AG09319 (cell line): Measurements from ENCODE around the gene MAP3K21.

Experiments used
- DNase-seq: peaks from one replicate; pipeline ENCODE4 v3.0.0-alpha.2; 2010; ENCODE audit warnings: low read depth; ENCODE audit errors: extremely low read depth
- CTCF ChIP-seq: IDR thresholded peaks from 2 replicates; pipeline ENCODE4 v1.5.1; 2011; ENCODE audit warnings: low read depth, mild to moderate bottlenecking, inconsistent platforms, low read length, moderate library complexity

The MAP3K21 gene

GRCh38 chr1:233349137-233349536, 21.6 kb downstream of the MAP3K21 start:
- DNase-seq = no peak
- TF ChIP-seq CTCF = no peak

DNA sequence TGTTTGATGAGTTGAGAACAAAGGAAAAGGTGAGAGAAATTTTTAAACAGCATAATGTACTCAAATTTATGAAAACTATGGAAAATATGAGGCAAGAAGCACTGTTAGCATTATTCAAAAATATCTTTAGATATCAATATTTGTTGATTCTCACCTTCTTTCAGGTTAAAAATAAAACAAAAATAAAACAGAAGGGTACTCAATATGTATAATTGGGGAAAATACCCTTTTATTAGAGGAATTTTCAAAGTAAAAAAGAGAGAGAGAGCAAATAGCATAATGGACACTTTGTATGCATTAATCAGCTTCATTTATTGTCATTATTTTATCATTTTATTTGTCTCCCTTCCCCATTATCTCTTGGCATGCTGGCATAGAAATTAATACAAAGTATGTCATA, 27.5 kb downstream of the MAP3K21 start:
- DNase-seq = no peak
- TF ChIP-seq CTCF = no peak

DNA sequence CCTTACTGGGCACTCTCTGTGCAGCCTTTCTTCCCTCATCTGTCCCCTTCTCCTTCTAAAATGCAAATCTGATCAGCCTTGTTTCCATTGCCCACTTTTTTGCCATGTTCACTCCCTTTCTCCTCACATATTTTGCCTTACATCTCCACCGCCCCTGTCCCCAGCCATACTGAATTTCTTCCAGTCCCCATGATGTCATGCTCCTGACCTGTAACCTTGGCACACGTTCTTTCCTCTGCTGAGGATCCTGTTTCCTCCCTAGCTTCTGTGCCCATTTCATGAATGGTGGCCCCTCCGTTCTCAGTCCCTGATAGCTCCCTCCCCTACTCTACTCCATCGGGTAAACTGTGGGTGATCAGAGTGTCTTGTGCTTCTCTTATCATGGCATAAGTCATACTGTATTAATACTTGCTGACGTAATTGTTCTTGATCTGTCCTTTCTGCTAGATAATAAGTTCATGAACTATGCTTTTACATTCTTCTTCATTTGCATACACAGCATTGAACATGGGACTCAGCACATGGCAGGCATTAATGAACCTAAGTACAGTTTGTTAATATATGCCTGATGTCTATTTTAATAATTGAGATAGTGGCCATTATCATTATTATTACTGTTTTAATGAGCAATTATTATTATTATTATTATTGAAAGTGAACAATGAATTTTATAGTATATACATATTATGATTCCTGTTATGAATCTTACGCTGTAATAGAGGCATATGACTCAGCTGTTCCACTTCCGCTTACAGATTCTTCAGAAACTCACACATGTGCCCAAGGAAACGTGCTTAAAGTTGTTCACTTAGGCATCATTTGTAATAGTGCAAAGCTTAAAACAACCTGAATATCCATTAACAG, 28.5 kb downstream of the MAP3K21 start:
- no peak for TF ChIP-seq CTCF
- no peak for DNase-seq

GRCh38 chr1:233356705-233356987, 29.1 kb downstream of the MAP3K21 start:
- TF ChIP-seq CTCF = no peak
- no peak for DNase-seq

- no peak for TF ChIP-seq CTCF
- DNase-seq = no peak
Observed at GRCh38 chr1:233357595-233358397, 30.3 kb downstream of the MAP3K21 start.

DNA sequence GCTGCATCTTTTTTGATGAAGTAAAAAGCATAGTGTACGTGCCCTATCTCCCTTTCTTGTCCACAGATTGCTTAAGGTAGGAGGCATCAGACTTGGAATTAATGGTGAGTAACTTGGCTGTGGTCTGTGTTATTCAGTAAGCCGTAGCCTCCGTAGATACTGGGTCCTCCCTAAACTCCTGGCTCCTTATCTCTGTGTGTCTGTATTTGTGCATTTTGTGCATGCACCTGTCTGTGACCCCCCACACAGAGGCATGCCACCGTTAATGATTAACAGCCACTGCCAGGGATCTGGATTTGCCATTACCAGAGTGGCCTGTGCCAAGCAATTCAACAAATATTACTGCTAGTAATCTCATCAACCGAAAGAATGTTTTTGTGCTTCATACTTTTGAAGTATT, 31.9 kb downstream of the MAP3K21 start:
- no peak for DNase-seq
- no peak for TF ChIP-seq CTCF

DNA sequence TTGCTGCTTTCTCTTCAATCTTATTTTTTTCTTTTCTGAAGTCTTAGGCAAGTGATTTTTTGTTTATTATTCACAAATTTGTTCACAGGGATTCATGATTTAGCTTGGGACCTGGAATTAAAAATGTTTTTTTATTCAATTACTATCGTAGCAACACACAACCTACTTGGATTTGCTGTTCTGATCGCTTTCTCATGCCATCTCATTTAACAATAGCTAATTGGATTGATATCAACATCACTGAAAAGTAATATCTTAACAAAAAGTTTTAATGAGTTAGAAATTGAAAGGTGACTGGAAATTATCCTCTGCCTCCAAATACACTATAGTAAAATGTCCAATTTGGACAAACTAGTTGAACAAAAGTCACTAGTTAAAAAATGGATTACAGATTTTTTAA, 32.4 kb downstream of the MAP3K21 start:
- no peak for TF ChIP-seq CTCF
- DNase-seq = no peak
